Measurements from ENCODE around the gene TEKT5.

TEKT5 gene

DNA sequence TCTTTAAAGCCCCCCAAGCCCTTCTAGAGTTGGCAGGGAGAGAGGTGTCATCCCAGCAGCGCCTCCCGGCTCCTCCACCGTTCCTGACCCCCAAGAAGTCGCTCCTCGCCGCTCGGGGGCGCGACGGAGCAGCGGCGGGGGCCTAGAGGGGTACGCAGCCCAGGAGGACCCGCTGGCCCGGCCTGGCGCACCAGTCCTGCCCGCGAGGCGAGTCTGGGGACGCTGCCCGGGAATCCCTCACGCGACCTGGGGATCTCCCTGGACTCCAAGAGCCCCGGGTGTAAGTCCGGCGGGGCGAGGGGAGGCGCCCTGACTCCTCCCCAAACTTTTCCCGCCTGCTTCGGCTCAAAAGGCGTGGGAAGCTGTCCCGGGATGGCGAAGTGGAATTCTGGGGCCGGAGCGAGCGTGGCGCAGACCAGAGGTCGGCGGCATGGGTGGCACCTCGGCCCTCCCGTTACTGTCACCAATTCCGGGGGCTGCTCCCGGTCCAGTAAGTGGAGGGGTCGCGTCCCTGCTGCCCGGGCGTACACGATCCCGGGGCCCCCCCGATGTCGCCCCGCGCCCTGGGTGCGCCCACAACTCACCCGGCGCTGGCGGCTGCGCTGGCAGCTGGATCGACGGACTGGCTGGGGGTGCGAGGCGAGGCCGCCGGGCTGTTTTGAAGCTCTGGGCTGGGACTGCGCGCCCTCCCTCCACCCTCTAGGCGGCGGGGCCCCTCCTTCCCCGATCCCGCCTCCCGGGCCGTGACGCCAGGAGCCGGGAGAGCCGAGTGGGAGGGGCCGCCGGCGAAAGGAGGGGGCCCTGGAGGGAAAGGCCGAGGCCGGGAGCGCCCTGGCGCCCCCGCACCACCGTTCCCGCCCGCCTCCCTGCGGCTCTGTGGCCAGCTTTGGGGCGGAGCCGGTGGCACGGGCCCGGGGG is 114.5 kb downstream of the TEKT5 start, which contains the start of gene EMP2:
TSS of gene EMP2 (minus strand) at position 634 of the 918 bp plus-strand sequence. CDS start 32,981 bp downstream, outside the sequence.
- DNase-seq (ENCODE audit: low read depth in 1 of 2, low spot score in 1 of 2) = no peak

GRCh38 chr16:10579575-10579964 is 115.2 kb downstream of the TEKT5 start:
- DNase-seq (ENCODE audit: low read depth in 1 of 2, low spot score in 1 of 2) = no peak

DNA sequence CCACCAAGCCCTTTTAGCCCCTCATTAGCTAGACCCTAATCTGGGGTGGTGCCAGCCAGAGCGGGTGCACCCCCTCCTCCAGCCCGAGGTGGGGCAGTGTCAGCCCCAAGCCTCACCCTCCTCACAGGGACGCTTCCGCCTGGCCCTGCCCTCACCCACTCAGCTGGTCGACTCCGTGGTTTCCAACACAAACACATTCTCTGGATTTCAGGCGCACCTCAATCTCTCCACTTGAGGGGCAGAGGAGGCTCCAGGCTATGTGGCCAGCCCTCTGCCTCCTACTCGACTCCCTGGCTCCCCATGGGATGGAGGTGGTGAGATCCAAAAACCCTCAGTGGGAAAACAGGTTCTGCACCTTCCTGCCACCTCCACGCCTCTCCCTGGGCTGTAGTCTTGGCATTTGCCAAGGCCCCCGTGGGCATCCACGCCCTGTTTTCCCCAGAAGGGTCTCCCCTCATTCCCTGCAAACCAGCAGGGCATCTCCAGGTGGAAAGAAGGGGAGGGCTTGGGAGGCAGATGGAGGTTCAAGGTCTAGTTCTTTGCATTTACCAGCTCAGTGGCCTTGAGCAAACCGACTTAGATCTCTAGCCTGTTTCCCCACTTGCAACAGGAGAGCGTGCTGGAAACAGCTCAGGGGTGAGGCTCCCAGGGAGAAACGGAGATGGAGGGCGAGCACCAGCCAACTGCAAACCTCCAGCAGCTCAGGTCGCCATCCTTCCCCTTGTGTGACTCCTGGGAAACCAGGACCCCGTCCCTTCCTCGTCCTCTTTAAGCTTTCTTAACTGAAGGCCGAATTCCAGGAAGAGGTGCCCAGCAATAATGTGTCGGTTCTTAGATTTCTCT is 116.0 kb downstream of the TEKT5 start:
- DNase-seq (ENCODE audit: low read depth in 1 of 2, low spot score in 1 of 2) = no peak

All from activated T-helper 1 cell treated with anti-CD3 and anti-CD28 coated beads, Interleukin-2, amount 50 U/mL, for 16 hours (primary cell).